Activated effector memory CD4-positive, alpha-beta T cell treated with Interleukin-2 at 50 U/mL for 16 hours (primary cell): ENCODE measurements around the gene OSGIN1.
A peak's percentile ranks its signal among the peaks of the same experiment; 100 is the strongest.

Experiments
- DNase-seq: peaks from one replicate; pipeline ENCODE4 v3.0.0-alpha.2; 2020

The OSGIN1 gene

GRCh38 chr16:84007520-84007919 lies 54.5 kb downstream of the OSGIN1 start:
- DNase-seq = no peak

GRCh38 chr16:84007965-84008364 lies 54.9 kb downstream of the OSGIN1 start:
- no peak for DNase-seq

GRCh38 chr16:84009282-84009681 lies 56.2 kb downstream of the OSGIN1 start:
- DNase-seq = no peak

GRCh38 chr16:84013787-84014569 lies 60.9 kb downstream of the OSGIN1 start:
- peak; percentile 6 for DNase-seq

GRCh38 chr16:84014570-84015327 lies 61.7 kb downstream of the OSGIN1 start:
- DNase-seq = no peak

- no peak for DNase-seq
Measured at GRCh38 chr16:84015399-84015798, 62.4 kb downstream of the OSGIN1 start.
